ENCODE data around the gene NCEH1. TPM values are rescaled to one million over a fixed set of nuclear protein-coding genes. Genes with fewer than 3 reads are reported as not detected.

The NCEH1 gene
- total RNA-seq, 2 experiments from 2014 or later: 0.33 to 0.50 TPM

- H3K4me1 ChIP-seq (ENCODE audit: insufficient read depth, low read length): peaks cover 10% of the 10 kb centered on the region
- Mint-ChIP-seq H3K36me3 (ENCODE audit: low read depth) (peaks cover 6% of the 10 kb centered on the region), H3K27ac (peak overlapping the region; percentile 50), H3K4me1 (ENCODE audit: low read depth) (peaks cover 18% of the 10 kb centered on the region), H3K9me3 (no peaks in the 10 kb centered on the region), H3K27me3 (no peaks in the 10 kb centered on the region), H3K4me3 (peak overlapping the region; percentile 97)
- ChIA-PET POLR2A (interaction anchor here (0.9 to 1.7 kb wide), 4 partner anchors 9 to 711 kb away, joined by 3 to 5 read pairs (median 3); partner anchors contain the start of genes FNDC3B and NCEH1), CTCF (interaction anchor here (0.6 to 1.4 kb wide), 5 partner anchors 12 to 173 kb away, joined by 3 to 7 read pairs (median 4); partner anchors contain the start of gene NCEH1)
- no peaks in the 10 kb centered on the region for H3K36me3 ChIP-seq (ENCODE audit: insufficient read depth, low read length)
- peak overlapping the region in 1 of 2 donors; percentile 65 for H3K27ac ChIP-seq (ENCODE audit: low read depth in 1 of 2, low read length in 2 of 2)
- intact Hi-C loops (cut with DNase I, micrococcal nuclease): no loop called here
- ATAC-seq (ENCODE audit: poor library complexity) (no peak), DNase-seq (peak in 1 of 14 experiments; percentile 0)
- no peaks in the 10 kb centered on the region for H3K27me3 ChIP-seq (ENCODE audit: control insufficient read depth in 1 of 2, insufficient read depth in 2 of 2, low read length in 2 of 2)
- TF ChIP-seq, protein P1, sequence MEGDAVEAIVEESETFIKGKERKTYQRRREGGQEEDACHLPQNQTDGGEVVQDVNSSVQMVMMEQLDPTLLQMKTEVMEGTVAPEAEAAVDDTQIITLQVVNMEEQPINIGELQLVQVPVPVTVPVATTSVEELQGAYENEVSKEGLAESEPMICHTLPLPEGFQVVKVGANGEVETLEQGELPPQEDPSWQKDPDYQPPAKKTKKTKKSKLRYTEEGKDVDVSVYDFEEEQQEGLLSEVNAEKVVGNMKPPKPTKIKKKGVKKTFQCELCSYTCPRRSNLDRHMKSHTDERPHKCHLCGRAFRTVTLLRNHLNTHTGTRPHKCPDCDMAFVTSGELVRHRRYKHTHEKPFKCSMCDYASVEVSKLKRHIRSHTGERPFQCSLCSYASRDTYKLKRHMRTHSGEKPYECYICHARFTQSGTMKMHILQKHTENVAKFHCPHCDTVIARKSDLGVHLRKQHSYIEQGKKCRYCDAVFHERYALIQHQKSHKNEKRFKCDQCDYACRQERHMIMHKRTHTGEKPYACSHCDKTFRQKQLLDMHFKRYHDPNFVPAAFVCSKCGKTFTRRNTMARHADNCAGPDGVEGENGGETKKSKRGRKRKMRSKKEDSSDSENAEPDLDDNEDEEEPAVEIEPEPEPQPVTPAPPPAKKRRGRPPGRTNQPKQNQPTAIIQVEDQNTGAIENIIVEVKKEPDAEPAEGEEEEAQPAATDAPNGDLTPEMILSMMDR (IDR thresholded peaks at IDR 0.05): no peak
- H3K9me3 ChIP-seq (ENCODE audit: control insufficient read depth in 1 of 2, insufficient read depth in 1 of 2, low read length in 2 of 2): no peaks in the 10 kb centered on the region
- peak overlapping the region; percentile 85 for H3K4me3 ChIP-seq (ENCODE audit: low read length)
Measured at GRCh38 chr3:172750069-172750367, 39.2 kb upstream of the NCEH1 start.

DNA sequence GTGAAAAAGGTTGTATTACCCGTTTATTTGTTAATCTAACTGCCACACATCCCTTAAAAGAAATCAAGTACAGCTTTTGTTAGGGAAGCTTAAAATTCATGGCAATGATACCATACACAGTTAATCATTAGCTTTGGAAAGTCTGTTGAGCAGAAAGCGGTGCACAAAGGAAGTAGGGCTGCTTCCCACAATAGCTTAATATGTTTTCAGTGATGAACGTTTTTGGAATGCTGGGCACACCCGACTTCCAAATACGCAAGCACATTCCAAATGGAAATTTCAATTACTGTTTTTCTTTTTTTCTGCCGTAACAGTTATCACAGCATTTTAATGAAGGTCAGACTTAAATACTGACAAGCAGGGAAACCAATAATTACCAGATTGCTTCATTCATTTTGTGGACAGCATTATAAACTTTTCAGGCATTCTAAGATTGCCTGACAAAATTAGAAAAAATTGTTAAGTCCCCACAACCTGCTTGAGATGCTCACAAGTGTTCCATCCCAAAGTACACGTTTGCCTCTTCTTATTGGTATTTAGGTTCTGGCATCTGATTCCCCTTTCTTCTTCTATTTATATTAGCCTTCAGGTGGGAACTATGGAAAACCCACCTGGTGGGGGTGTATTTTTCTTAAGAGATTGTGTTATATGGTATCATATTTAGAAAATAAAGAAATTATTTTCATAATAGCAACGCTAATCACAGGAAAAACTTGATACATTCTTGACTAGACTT is 38.5 kb upstream of the NCEH1 start:
- H3K4me3 ChIP-seq (ENCODE audit: low read length): peak overlapping the region; percentile 85
- ATAC-seq (ENCODE audit: poor library complexity): no peak
- CTCF ChIA-PET: interaction anchor here (0.6 to 1.4 kb wide), 6 partner anchors 9 to 173 kb away, joined by 3 to 7 read pairs (median 4); partner anchors contain the start of gene NCEH1
- peak overlapping the region; percentile 97 for H3K4me3 Mint-ChIP-seq
- POLR2A ChIA-PET: interaction anchor here (0.9 to 1.7 kb wide), 2 partner anchors 8 to 38 kb away, joined by 3 to 5 read pairs; partner anchors contain the start of gene NCEH1
- H3K27ac ChIP-seq (ENCODE audit: low read depth in 1 of 2, low read length in 2 of 2): no peak overlapping the region
- intact Hi-C loops (cut with DNase I, micrococcal nuclease): loop anchor here in 1 of 2 experiments (5.0 to 10.0 kb wide), 2 partner anchors 712 to 1875 kb away; partner anchors contain the start of genes FNDC3B and RPL22L1
- peaks cover 6% of the 10 kb centered on the region for H3K36me3 Mint-ChIP-seq (ENCODE audit: low read depth)
- H3K36me3 ChIP-seq (ENCODE audit: insufficient read depth, low read length): no peaks in the 10 kb centered on the region
- H3K9me3 Mint-ChIP-seq: no peaks in the 10 kb centered on the region
- no peaks in the 10 kb centered on the region for H3K27me3 ChIP-seq (ENCODE audit: control insufficient read depth in 1 of 2, insufficient read depth in 2 of 2, low read length in 2 of 2)
- TF ChIP-seq, protein P1 (IDR thresholded peaks at IDR 0.05): no peak
- DNase-seq: peak in 1 of 14 experiments; percentile 7
- H3K4me1 Mint-ChIP-seq (ENCODE audit: low read depth): peaks cover 15% of the 10 kb centered on the region
- H3K27ac Mint-ChIP-seq: peak overlapping the region; percentile 13
- no peaks in the 10 kb centered on the region for H3K9me3 ChIP-seq (ENCODE audit: control insufficient read depth in 1 of 2, insufficient read depth in 1 of 2, low read length in 2 of 2)
- H3K4me1 ChIP-seq (ENCODE audit: insufficient read depth, low read length): peaks cover 10% of the 10 kb centered on the region
- H3K27me3 Mint-ChIP-seq: no peaks in the 10 kb centered on the region

- no peak overlapping the region for H3K4me3 ChIP-seq (ENCODE audit: low read length)
- Mint-ChIP-seq H3K4me1 (ENCODE audit: low read depth) (peaks cover 10% of the 10 kb centered on the region), H3K9me3 (no peaks in the 10 kb centered on the region), H3K36me3 (ENCODE audit: low read depth) (peaks cover 6% of the 10 kb centered on the region), H3K4me3 (no peak overlapping the region), H3K27ac (no peak overlapping the region), H3K27me3 (no peaks in the 10 kb centered on the region)
- H3K27ac ChIP-seq (ENCODE audit: low read depth in 1 of 2, low read length in 2 of 2): no peak overlapping the region
- H3K27me3 ChIP-seq (ENCODE audit: control insufficient read depth in 1 of 2, insufficient read depth in 2 of 2, low read length in 2 of 2): no peaks in the 10 kb centered on the region
- H3K4me1 ChIP-seq (ENCODE audit: insufficient read depth, low read length): peaks cover 10% of the 10 kb centered on the region
- DNase-seq: no peak
- no peak for ATAC-seq (ENCODE audit: poor library complexity)
- H3K9me3 ChIP-seq (ENCODE audit: control insufficient read depth in 1 of 2, insufficient read depth in 1 of 2, low read length in 2 of 2): no peaks in the 10 kb centered on the region
- no peaks in the 10 kb centered on the region for H3K36me3 ChIP-seq (ENCODE audit: insufficient read depth, low read length)
- POLR2A ChIA-PET: interaction anchor here (0.6 kb wide), 1 partner anchor 35 kb away, joined by 3 read pairs; no protein-coding TSS in a partner anchor
- TF ChIP-seq, protein P1 (IDR thresholded peaks at IDR 0.05): no peak
- CTCF ChIA-PET: no interaction called here
- intact Hi-C loops (cut with DNase I, micrococcal nuclease): loop anchor here in 1 of 2 experiments (2.0 to 10.0 kb wide), 3 partner anchors 34 to 1872 kb away; partner anchors contain the start of genes FNDC3B and RPL22L1
Measured at GRCh38 chr3:172746475-172746874, 35.6 kb upstream of the NCEH1 start.
